HG03521 (cell line): ENCODE data around the gene FASTK.

Experiments used
- ATAC-seq: cut with Tn5 transposase; IDR thresholded peaks from one replicate; pipeline ENCODE4 v1.9.1; 2021; ENCODE audit warnings: mild to moderate bottlenecking, moderate library complexity; ENCODE audit not compliant: unreplicated experiment

Gene FASTK

GRCh38 chr7:151080522-151081169 is at the start of gene FASTK:
Gene FASTK, minus strand, starts transcription at chr7:151080809. Its CDS starts 43 bp downstream, at chr7:151080766.
- peak; percentile 69 for ATAC-seq

- ATAC-seq, result no peak
Measured at GRCh38 chr7:151129960-151130591, 49.5 kb upstream of the FASTK start.

- ATAC-seq, result no peak
Measured at GRCh38 chr7:151129117-151129959, 48.7 kb upstream of the FASTK start.

GRCh38 chr7:151128716-151129115 is 48.1 kb upstream of the FASTK start:
- ATAC-seq, result no peak

GRCh38 chr7:151128144-151128543 is 47.5 kb upstream of the FASTK start:
- no peak for ATAC-seq

GRCh38 chr7:151126491-151127137 is 46.0 kb upstream of the FASTK start:
- no peak for ATAC-seq

GRCh38 chr7:151125846-151126481 is 45.4 kb upstream of the FASTK start:
- no peak for ATAC-seq

- ATAC-seq, result no peak
Measured at GRCh38 chr7:151125470-151125845, 44.8 kb upstream of the FASTK start.

- no peak for ATAC-seq
Measured at GRCh38 chr7:151124899-151125399, 44.3 kb upstream of the FASTK start.

- ATAC-seq, result no peak
Measured at GRCh38 chr7:151124481-151124880, 43.9 kb upstream of the FASTK start.

- ATAC-seq, result peak; percentile 77
Measured at GRCh38 chr7:151123822-151124464, 43.3 kb upstream of the FASTK start.

- ATAC-seq, result no peak
Measured at GRCh38 chr7:151123158-151123821, 42.7 kb upstream of the FASTK start.

- ATAC-seq, result no peak
Measured at GRCh38 chr7:151122796-151123157, 42.2 kb upstream of the FASTK start.

- no peak for ATAC-seq
Measured at GRCh38 chr7:151122276-151122675, 41.7 kb upstream of the FASTK start.

GRCh38 chr7:151121380-151122170 is 41.0 kb upstream of the FASTK start:
- ATAC-seq, result no peak

- no peak for ATAC-seq
Measured at GRCh38 chr7:151120896-151121295, 40.3 kb upstream of the FASTK start.

- ATAC-seq, result no peak
Measured at GRCh38 chr7:151119902-151120301, 39.3 kb upstream of the FASTK start.

- ATAC-seq, result no peak
Measured at GRCh38 chr7:151119055-151119415, 38.4 kb upstream of the FASTK start.
